Parathyroid adenoma (tissue), 2 donors: ENCODE results near the gene R3HDM2.

ENCODE experiments used
- H2AFZ ChIP-seq: fragments of 300-600 bp; sonication (generic); one replicate; pipeline ENCODE4 v1.7.0; 2017; ENCODE audit warnings: antibody characterized with exemption, mild to moderate bottlenecking
- H3K27ac ChIP-seq: fragments of 300-600 bp; sonication (generic); one replicate; pipeline ENCODE4 v1.7.0; 2017
- H3K27me3 ChIP-seq: fragments of 300-600 bp; sonication (generic); one replicate; pipeline ENCODE4 v1.7.0; 2017; ENCODE audit warnings: low read length; ENCODE audit not compliant: control insufficient read depth, insufficient read depth
- H3K36me3 ChIP-seq: fragments of 300-600 bp; sonication (generic); one replicate; pipeline ENCODE4 v1.7.0; 2017; ENCODE audit warnings: low read length; ENCODE audit not compliant: control insufficient read depth, insufficient read depth
- H3K4me1 ChIP-seq: fragments of 300-600 bp; sonication (generic); one replicate; pipeline ENCODE4 v1.7.0; 2017; ENCODE audit warnings: control low read depth
- H3K4me2 ChIP-seq: fragments of 300-600 bp; sonication (generic); one replicate; pipeline ENCODE4 v1.7.0; 2017; ENCODE audit warnings: low read length
- H3K4me3 ChIP-seq: fragments of 300-600 bp; sonication (generic); one replicate; pipeline ENCODE4 v1.7.0; 2017; ENCODE audit warnings: low read depth, low read length
- H3K79me2 ChIP-seq: fragments of 300-600 bp; sonication (generic); one replicate; pipeline ENCODE4 v1.7.0; 2017; ENCODE audit warnings: control low read depth
- H3K9ac ChIP-seq: fragments of 300-600 bp; sonication (generic); one replicate; pipeline ENCODE4 v1.7.0; 2017; ENCODE audit warnings: mild to moderate bottlenecking
- H3K9me3 ChIP-seq: fragments of 300-600 bp; sonication (generic); one replicate; pipeline ENCODE4 v1.7.0; 2017; ENCODE audit warnings: low read length; ENCODE audit not compliant: control insufficient read depth
- TF ChIP-seq, protein P1 (sequence below): fragments of 300-600 bp; sonication (generic); IDR thresholded peaks from one replicate; pipeline ENCODE4 v1.7.0; 2017; ENCODE audit warnings: antibody characterized with exemption, mild to moderate bottlenecking
- donor health status: primary hyperparathyroidism.

R3HDM2 gene

DNA sequence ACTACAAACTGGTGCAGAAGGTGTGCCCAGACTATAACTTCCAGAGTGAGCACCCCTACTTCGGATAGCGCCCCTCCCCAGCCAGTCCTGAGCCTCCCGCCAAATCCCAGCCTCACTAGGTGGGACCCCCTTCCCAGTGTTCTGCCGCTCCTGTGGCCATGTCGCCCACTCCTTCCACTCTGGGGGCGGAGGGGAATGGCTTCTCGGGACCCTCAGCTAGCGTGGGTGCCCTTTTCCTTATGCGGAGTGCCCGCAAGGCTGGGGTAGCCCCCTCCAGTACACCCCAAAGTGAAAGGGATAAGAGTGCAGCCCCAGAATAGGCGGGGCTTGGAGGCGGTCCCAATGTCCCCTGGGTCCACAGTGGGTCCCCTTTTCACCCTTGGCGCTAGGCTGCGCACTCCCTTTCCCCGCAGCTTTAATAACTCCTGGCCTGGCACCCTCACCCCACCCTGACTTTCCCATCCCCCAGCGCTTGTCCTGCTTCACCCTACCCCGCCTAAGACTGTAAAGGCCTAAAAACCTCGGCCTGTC, 205.1 kb downstream of the R3HDM2 start:
- Histone ChIP-seq H3K4me1 (peaks cover 9% of the 10 kb centered on the region), H3K36me3 (no peaks in the 10 kb centered on the region), H3K9ac (no peak overlapping the region), H3K27ac (no peak overlapping the region), H3K9me3 (no peaks in the 10 kb centered on the region), H3K4me3 (no peak overlapping the region), H2AFZ (no peak overlapping the region), H3K27me3 (peaks cover 9% of the 10 kb centered on the region), H3K4me2 (no peak overlapping the region), H3K79me2 (no peaks in the 10 kb centered on the region)
- TF ChIP-seq, protein P1, sequence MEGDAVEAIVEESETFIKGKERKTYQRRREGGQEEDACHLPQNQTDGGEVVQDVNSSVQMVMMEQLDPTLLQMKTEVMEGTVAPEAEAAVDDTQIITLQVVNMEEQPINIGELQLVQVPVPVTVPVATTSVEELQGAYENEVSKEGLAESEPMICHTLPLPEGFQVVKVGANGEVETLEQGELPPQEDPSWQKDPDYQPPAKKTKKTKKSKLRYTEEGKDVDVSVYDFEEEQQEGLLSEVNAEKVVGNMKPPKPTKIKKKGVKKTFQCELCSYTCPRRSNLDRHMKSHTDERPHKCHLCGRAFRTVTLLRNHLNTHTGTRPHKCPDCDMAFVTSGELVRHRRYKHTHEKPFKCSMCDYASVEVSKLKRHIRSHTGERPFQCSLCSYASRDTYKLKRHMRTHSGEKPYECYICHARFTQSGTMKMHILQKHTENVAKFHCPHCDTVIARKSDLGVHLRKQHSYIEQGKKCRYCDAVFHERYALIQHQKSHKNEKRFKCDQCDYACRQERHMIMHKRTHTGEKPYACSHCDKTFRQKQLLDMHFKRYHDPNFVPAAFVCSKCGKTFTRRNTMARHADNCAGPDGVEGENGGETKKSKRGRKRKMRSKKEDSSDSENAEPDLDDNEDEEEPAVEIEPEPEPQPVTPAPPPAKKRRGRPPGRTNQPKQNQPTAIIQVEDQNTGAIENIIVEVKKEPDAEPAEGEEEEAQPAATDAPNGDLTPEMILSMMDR = no peak

DNA sequence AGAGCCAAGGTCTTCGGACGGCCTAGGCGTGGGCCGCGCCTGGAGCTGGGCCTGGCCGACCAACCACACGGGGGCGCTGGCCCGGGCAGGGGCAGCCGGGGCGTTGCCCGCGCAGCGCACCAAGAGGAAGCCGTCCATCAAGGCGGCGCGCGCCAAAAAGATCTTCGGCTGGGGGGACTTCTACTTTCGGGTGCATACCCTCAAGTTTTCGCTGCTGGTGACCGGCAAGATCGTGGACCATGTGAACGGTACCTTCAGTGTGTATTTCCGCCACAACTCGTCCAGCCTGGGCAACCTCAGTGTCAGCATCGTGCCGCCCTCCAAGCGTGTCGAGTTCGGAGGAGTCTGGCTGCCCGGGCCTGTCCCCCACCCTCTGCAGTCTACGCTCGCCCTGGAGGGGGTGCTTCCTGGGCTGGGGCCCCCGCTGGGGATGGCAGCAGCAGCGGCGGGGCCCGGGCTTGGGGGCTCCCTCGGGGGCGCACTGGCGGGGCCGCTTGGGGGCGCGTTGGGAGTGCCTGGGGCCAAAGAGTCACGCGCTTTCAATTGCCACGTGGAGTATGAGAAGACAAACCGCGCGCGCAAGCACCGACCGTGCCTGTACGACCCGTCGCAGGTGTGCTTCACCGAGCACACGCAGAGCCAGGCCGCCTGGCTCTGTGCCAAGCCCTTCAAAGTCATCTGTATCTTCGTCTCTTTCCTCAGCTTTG, 205.7 kb downstream of the R3HDM2 start:
- no peak overlapping the region for H3K27ac ChIP-seq
- TF ChIP-seq, protein P1 = peak; percentile 45
- H3K4me2 ChIP-seq = no peak overlapping the region
- peaks cover 9% of the 10 kb centered on the region for H3K27me3 ChIP-seq
- H3K36me3 ChIP-seq = no peaks in the 10 kb centered on the region
- no peak overlapping the region for H3K9ac ChIP-seq
- H3K4me1 ChIP-seq = peaks cover 5% of the 10 kb centered on the region
- no peak overlapping the region for H3K4me3 ChIP-seq
- no peaks in the 10 kb centered on the region for H3K79me2 ChIP-seq
- no peak overlapping the region for H2AFZ ChIP-seq
- H3K9me3 ChIP-seq = no peaks in the 10 kb centered on the region

DNA sequence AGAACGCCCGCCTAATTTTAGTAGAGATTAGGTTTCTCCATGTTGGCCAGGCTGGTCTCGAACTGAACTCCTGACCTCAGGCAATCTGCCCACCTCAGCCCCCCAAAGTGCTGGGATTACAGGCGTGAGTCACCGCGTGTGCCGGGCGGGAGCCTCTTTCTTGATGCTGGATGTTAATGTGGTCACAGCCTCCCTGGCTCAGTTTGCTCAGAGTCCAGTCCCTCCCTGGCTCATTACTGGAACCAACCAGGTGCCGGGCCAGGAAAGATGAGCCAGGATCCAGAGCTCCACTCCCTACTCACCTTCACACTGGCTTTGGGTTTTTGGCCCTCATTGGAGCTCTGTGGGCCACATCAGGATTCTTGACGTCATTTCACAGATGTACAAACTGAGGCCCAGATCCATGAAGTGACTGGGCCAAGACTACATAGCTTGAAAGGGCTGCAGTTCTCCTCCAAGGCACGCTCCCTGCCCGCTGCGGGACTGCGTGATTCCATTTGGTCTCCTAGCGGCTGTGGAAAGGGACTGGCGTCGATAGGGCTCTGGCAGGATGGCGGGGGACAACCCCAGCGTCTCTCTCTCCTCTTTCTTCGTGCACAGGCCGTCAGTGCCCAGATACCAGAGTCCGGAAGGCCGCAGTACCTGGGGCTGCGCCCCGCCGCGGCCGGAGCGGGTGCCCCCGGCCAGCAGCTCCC, 206.4 kb downstream of the R3HDM2 start:
- TF ChIP-seq, protein P1 = no peak
- H3K27me3 ChIP-seq = peaks cover 11% of the 10 kb centered on the region

DNA sequence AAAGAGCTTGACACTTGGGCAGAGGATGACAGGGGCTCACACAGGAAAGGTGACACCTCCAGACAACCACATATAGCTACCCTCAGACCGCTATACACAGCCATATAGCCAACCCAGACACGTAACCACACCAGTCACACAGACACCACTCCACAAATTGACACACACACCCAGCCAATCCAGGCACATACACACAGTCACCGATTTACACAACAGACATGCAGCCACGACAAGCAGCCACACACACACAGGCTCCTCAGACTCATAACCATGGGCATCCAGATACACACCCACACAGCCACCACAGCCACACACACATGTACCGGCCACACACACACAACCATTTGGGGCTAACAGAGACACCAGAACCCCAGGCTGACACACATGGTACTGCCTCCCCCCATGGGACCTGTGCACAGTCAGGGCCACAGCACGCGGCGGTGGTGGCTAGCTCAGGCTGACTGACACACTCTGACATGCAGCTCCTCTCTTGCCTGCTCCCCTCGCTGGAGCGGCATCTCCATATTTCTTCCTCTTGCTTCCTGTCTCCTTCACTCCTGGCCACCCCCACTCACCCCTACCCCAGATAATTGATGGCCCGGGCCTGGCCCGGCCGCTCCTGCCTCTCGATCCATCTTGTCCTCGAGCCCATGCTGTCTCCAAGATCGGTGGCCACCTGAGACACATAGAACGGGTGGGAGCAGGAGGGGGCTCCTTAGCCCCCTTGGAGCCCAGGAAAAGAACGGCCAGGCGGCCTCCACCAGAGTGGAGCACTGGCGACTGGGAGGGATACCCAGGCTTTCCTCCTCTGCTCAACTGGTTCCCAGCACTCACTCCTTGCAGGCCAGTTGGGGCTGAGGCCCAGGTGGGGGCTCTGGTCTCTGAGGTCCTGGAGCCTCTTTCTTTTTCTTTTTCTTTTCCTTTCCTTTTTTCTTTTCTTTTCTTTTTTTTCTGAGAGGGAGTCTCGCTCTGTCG, 207.4 kb downstream of the R3HDM2 start:
- Histone ChIP-seq H3K9me3 (no peaks in the 10 kb centered on the region), H3K4me1 (no peaks in the 10 kb centered on the region), H3K9ac (no peak overlapping the region), H3K4me2 (no peak overlapping the region), H3K27ac (no peak overlapping the region), H3K79me2 (no peaks in the 10 kb centered on the region), H2AFZ (no peak overlapping the region), H3K4me3 (no peak overlapping the region), H3K36me3 (no peaks in the 10 kb centered on the region), H3K27me3 (peaks cover 12% of the 10 kb centered on the region)
- TF ChIP-seq, protein P1 = no peak

More for the DNA sequence above, 206.4 kb downstream of the R3HDM2 start:
- Histone ChIP-seq H3K79me2 (no peaks in the 10 kb centered on the region), H3K36me3 (no peaks in the 10 kb centered on the region), H3K4me3 (no peak overlapping the region), H3K9ac (no peak overlapping the region), H2AFZ (no peak overlapping the region), H3K4me2 (no peak overlapping the region), H3K4me1 (no peaks in the 10 kb centered on the region), H3K27ac (no peak overlapping the region), H3K9me3 (no peaks in the 10 kb centered on the region)
